SK-N-SH (cell line): ENCODE data around the gene DDAH1. TPM values are rescaled to one million over a fixed set of nuclear protein-coding genes. Genes with fewer than 3 reads are reported as not detected.

Experiments used
- CTCF ChIA-PET: fragments of 300-600, 350-600 bp; formaldehyde crosslinking; extraction: SDS; loops from one replicate; lab custom pipeline; 2021; lab: Yijun Ruan, JAX
- POLR2A ChIA-PET: fragments of 350-600 bp; sonication (Branson Sonifier 250); formaldehyde crosslinking; extraction: SDS; loops from one replicate; lab custom pipeline; 2020; ENCODE audit warnings: antibody characterized with exemption, inconsistent platforms; lab: Yijun Ruan, JAX
- DNase-seq: peaks from one replicate; pipeline ENCODE4 v3.0.0; 2012
- H2AFZ ChIP-seq: fragments of 200-600 bp; sonication (generic); 2 replicates; pipeline ENCODE4 v1.8.1; 2016; ENCODE audit warnings: antibody characterized with exemption, mild to moderate bottlenecking, low read depth
- H3F3A ChIP-seq: fragments of 200-600 bp; sonication (generic); replicated peaks from 2 replicates; pipeline ENCODE3; 2016; ENCODE audit warnings: antibody characterized with exemption, mild to moderate bottlenecking; ENCODE audit not compliant: insufficient read depth
- H3K27ac ChIP-seq, 2 experiments: fragments of 200-500 bp in 1 of 2; fragments of 200-600 bp in 1 of 2; sonication (Bioruptor generic) in 1 of 2; sonication (generic), shearing (Covaris generic) in 1 of 2; 2 replicates each; pipeline versions ENCODE4 v1.5.1 to v1.6.1; 2014 to 2016; ENCODE audit warnings: low read depth in 2 of 2, inconsistent platforms in 1 of 2, low read length in 1 of 2, mild to moderate bottlenecking in 1 of 2, mixed read lengths in 1 of 2
- H3K27me3 ChIP-seq: fragments of 200-600 bp; sonication (generic), shearing (Covaris generic); 2 replicates; pipeline ENCODE4 v1.6.1; 2016; ENCODE audit warnings: mixed run types; ENCODE audit not compliant: insufficient read depth
- H3K36me3 ChIP-seq, 2 experiments: fragments of 200-500 bp in 1 of 2; fragments of 200-600 bp in 1 of 2; sonication (Bioruptor generic) in 1 of 2; sonication (generic) in 1 of 2; replicated peaks in 1 of 2; 2 replicates each; pipeline versions ENCODE3 to v1.5.1; 2014 to 2016; ENCODE audit warnings: low read length in 1 of 2, mild to moderate bottlenecking in 1 of 2; ENCODE audit not compliant: insufficient read depth in 2 of 2, control insufficient read depth in 1 of 2
- H3K4me1 ChIP-seq, 2 experiments: fragments of 200-500 bp in 1 of 2; fragments of 200-600 bp in 1 of 2; sonication (Bioruptor generic) in 1 of 2; sonication (generic), shearing (Covaris generic) in 1 of 2; 2 replicates each; pipeline versions ENCODE4 v1.5.1 to v1.6.1; 2014 to 2016; ENCODE audit warnings: low read depth in 1 of 2, low read length in 1 of 2, mixed run types in 1 of 2; ENCODE audit not compliant: insufficient read depth in 2 of 2, control insufficient read depth in 1 of 2
- H3K4me2 ChIP-seq: fragments of 200-600 bp; sonication (generic), shearing (Covaris generic); 2 replicates; pipeline ENCODE4 v1.6.1; 2017; ENCODE audit warnings: mixed run types
- H3K4me3 ChIP-seq, 2 experiments: fragments of 200-500 bp in 1 of 2; fragments of 200-600 bp in 1 of 2; sonication (Bioruptor generic) in 1 of 2; sonication (generic), shearing (Covaris generic) in 1 of 2; 2 replicates each; pipeline versions ENCODE4 v1.5.1 to v1.8.1; 2014 to 2016; ENCODE audit warnings: low read depth in 2 of 2, inconsistent platforms in 1 of 2, low read length in 1 of 2, mild to moderate bottlenecking in 1 of 2, mixed read lengths in 1 of 2, moderate library complexity in 1 of 2
- H3K79me2 ChIP-seq: fragments of 200-600 bp; sonication (generic); 2 replicates; pipeline ENCODE4 v1.8.1; 2017; ENCODE audit warnings: mild to moderate bottlenecking; ENCODE audit not compliant: insufficient read depth
- H3K9ac ChIP-seq: fragments of 200-600 bp; sonication (generic); 2 replicates; pipeline ENCODE4 v1.6.1; 2017; ENCODE audit warnings: mixed run types
- H3K9me2 ChIP-seq: fragments of 200-600 bp; sonication (generic); 2 replicates; pipeline ENCODE4 v1.6.1; 2017; ENCODE audit warnings: mixed run types
- H3K9me3 ChIP-seq: fragments of 200-600 bp; sonication (generic); 2 replicates; pipeline ENCODE4 v1.6.1; 2017; ENCODE audit warnings: mixed run types, mild to moderate bottlenecking, moderate library complexity
- H4K20me1 ChIP-seq: fragments of 200-600 bp; sonication (generic); 2 replicates; pipeline ENCODE4 v1.6.1; 2017; ENCODE audit warnings: mild to moderate bottlenecking, mixed run types; ENCODE audit not compliant: insufficient read depth
- CHD2 ChIP-seq: fragments of 150-350 bp; IDR thresholded peaks from 2 replicates; pipeline ENCODE4 v1.6.1; 2018; ENCODE audit warnings: low read length; ENCODE audit not compliant: partially characterized antibody
- ELF1 ChIP-seq: IDR thresholded peaks from 2 replicates; pipeline ENCODE4 v1.4.0; 2012
- GATA2 ChIP-seq: sonication (generic); formaldehyde crosslinking; IDR thresholded peaks from 2 replicates; pipeline ENCODE4 v1.5.0; 2020; ENCODE audit warnings: mild to moderate bottlenecking, missing genetic modification reagents
- MEF2A ChIP-seq: IDR thresholded peaks from 2 replicates; pipeline ENCODE4 v1.4.0; 2012; ENCODE audit warnings: low read depth, borderline replicate concordance
- MXI1 ChIP-seq: IDR thresholded peaks from 2 replicates; pipeline ENCODE4 v1.6.1; 2012; ENCODE audit warnings: mild to moderate bottlenecking, low read depth, low read length, improper control_type of control experiment
- RFX5 ChIP-seq: IDR thresholded peaks from 2 replicates; pipeline ENCODE4 v1.6.1; 2012; ENCODE audit warnings: mild to moderate bottlenecking, improper control_type of control experiment, low read length
- TAF1 ChIP-seq: IDR thresholded peaks from 2 replicates; pipeline ENCODE4 v1.6.1; 2012; ENCODE audit warnings: low read depth, mild to moderate bottlenecking, low read length, moderate library complexity, borderline replicate concordance
- TCF12 ChIP-seq: IDR thresholded peaks from 2 replicates; pipeline ENCODE4 v1.4.0; 2012
- WGBS: methylation state at CpG from one replicate; pipeline ENCODE4 v1.1.6; 2017; ENCODE audit warnings: low lambda C conversion rate; 5-methylcytosine and 5-hydroxymethylcytosine counted together
- polyA plus RNA-seq, 3 experiments: library from polyadenylated mRNA; depleted of rRNA; stranded (reverse); fragments of >200 nt; gene quantifications; 2 replicates each; pipeline ENCODE4 v1.2.3, GENCODE V29; 2012
- TF ChIP-seq, protein P1 (sequence below): fragments of 200-600 bp; sonication (generic); IDR thresholded peaks from 2 replicates; pipeline ENCODE4 v1.6.1; 2017; ENCODE audit warnings: antibody characterized with exemption, mild to moderate bottlenecking, moderate library complexity
- TF ChIP-seq, protein P2 (sequence below): IDR thresholded peaks from 2 replicates; pipeline ENCODE4 v1.4.0; 2012; ENCODE audit warnings: low read depth, borderline replicate concordance
- TF ChIP-seq, protein P3 (sequence below): IDR thresholded peaks from 2 replicates; pipeline ENCODE4; 2012

Gene DDAH1
- polyA plus RNA-seq, 1 of the 3 experiments (the other 2 are of a cell fraction) = 64.3 TPM

DNA sequence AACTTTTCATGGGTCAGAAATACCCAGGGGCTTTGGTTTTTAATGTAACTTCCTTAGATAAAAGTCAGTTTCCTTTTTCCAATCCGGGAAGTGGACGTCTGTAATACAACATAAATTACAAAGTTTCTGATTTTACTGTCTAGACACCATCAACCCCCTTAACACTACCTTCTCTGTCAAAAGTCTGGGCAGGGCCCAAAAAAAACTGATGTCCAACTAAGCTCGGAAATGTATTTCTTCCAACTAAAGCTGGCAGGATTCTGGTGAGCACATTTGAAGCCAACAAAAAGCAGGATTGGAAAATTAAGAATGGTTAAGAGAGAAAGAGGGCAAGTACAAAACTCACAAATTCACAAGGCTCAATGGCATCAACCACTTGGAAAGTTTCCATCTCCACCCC, 24.3 kb downstream of the DDAH1 start:
- Histone ChIP-seq H3K9me2 (no peaks in the 10 kb centered on the region), H3K9me3 (no peaks in the 10 kb centered on the region), H3K36me3 (peaks cover 0 to 17% of the 10 kb centered on the region in 2 experiments), H3K27me3 (no peaks in the 10 kb centered on the region), H3K4me3 (no peak overlapping the region), H3K9ac (peak overlapping the region; percentile 30; the same call in 1 of the 2 replicates), H3K27ac (peak overlapping the region in 1 of 2 experiments; percentile 59; a peak in 3 of 4 replicates), H3K79me2 (peaks cover 95% of the 10 kb centered on the region), H2AFZ (no peak overlapping the region), H3F3A (peaks cover 21% of the 10 kb centered on the region), H4K20me1 (peaks cover 8% of the 10 kb centered on the region; the same call in 1 of the 2 replicates), H3K4me1 (peaks cover 16 to 39% of the 10 kb centered on the region in 2 experiments), H3K4me2 (peak overlapping the region; percentile 50; the same call in 1 of the 2 replicates)
- TF ChIP-seq, protein P1, sequence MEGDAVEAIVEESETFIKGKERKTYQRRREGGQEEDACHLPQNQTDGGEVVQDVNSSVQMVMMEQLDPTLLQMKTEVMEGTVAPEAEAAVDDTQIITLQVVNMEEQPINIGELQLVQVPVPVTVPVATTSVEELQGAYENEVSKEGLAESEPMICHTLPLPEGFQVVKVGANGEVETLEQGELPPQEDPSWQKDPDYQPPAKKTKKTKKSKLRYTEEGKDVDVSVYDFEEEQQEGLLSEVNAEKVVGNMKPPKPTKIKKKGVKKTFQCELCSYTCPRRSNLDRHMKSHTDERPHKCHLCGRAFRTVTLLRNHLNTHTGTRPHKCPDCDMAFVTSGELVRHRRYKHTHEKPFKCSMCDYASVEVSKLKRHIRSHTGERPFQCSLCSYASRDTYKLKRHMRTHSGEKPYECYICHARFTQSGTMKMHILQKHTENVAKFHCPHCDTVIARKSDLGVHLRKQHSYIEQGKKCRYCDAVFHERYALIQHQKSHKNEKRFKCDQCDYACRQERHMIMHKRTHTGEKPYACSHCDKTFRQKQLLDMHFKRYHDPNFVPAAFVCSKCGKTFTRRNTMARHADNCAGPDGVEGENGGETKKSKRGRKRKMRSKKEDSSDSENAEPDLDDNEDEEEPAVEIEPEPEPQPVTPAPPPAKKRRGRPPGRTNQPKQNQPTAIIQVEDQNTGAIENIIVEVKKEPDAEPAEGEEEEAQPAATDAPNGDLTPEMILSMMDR = no peak
- no peak for TF ChIP-seq GATA2 (CRISPR knock-in tag)
- no peak for TF ChIP-seq TAF1
- TF ChIP-seq, protein P2, sequence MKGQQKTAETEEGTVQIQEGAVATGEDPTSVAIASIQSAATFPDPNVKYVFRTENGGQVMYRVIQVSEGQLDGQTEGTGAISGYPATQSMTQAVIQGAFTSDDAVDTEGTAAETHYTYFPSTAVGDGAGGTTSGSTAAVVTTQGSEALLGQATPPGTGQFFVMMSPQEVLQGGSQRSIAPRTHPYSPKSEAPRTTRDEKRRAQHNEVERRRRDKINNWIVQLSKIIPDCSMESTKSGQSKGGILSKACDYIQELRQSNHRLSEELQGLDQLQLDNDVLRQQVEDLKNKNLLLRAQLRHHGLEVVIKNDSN = no peak
- no peak for TF ChIP-seq MEF2A
- TF ChIP-seq, protein P3, sequence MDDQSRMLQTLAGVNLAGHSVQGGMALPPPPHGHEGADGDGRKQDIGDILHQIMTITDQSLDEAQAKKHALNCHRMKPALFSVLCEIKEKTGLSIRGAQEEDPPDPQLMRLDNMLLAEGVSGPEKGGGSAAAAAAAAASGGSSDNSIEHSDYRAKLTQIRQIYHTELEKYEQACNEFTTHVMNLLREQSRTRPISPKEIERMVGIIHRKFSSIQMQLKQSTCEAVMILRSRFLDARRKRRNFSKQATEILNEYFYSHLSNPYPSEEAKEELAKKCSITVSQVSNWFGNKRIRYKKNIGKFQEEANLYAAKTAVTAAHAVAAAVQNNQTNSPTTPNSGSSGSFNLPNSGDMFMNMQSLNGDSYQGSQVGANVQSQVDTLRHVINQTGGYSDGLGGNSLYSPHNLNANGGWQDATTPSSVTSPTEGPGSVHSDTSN = no peak
- no peak for TF ChIP-seq RFX5
- no peak for TF ChIP-seq ELF1
- TF ChIP-seq CHD2 = no peak
- no peak for TF ChIP-seq MXI1
- TF ChIP-seq TCF12 = no peak
- ChIA-PET CTCF (interaction anchor here (1.9 kb wide), 1 partner anchor 12 kb away, joined by 5 read pairs; no protein-coding TSS in a partner anchor), POLR2A (no interaction called here)
- no peak for DNase-seq
- WGBS = 64% methylated on average over 3 of the region's 3 CpGs

DNA sequence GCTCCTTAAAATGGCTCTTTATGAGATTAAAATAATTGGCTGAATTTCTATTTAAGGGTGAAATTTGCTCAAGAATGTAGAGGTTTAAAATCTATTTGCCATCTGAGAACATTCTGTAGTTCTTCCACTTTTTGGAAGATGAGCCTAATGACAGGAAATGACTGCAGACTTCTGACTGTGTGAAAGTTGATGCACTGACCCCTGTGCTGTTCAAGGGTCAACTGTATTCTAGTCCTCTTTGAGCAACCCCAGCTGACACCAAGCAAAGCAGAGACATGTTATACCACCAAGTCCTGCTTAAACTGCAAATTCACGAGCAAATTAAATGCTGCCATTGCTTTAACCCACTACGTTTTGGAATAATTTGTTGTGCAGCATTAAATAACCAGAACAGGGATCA, 26.6 kb downstream of the DDAH1 start:
- Histone ChIP-seq H3F3A (peaks cover 27% of the 10 kb centered on the region), H3K4me1 (peaks cover 16 to 39% of the 10 kb centered on the region in 2 experiments), H3K27ac (peak overlapping the region in 1 of 2 experiments; percentile 59; a peak in 1 of 4 replicates), H3K4me2 (0 out of 2 replicates have a peak overlapping the region, but pooled peaks have one; percentile 22), H3K36me3 (peaks cover 0 to 10% of the 10 kb centered on the region in 2 experiments), H4K20me1 (peaks cover 15% of the 10 kb centered on the region), H3K9me2 (no peaks in the 10 kb centered on the region), H2AFZ (no peak overlapping the region), H3K79me2 (peaks cover 93% of the 10 kb centered on the region), H3K4me3 (no peak overlapping the region), H3K9me3 (no peaks in the 10 kb centered on the region), H3K9ac (no peak overlapping the region), H3K27me3 (no peaks in the 10 kb centered on the region)
- TF ChIP-seq MEF2A = no peak
- ChIA-PET POLR2A (no interaction called here), CTCF (interaction anchor here (1.9 kb wide), 1 partner anchor 130 kb away, joined by 8 read pairs; no protein-coding TSS in a partner anchor)
- no peak for DNase-seq
- 83% methylated on average over 2 of the region's 2 CpGs for WGBS
